GM21528 (cell line): ENCODE results near the gene ZSWIM6.

Experiments used
- ATAC-seq: cut with Tn5 transposase; IDR thresholded peaks from one replicate; pipeline ENCODE4 v1.9.1; 2021; ENCODE audit warnings: mild to moderate bottlenecking, moderate library complexity; ENCODE audit not compliant: unreplicated experiment, low FRiP score

ZSWIM6 gene

GRCh38 chr5:61523073-61523472, 191.0 kb downstream of the ZSWIM6 start:
- no peak for ATAC-seq

GRCh38 chr5:61523997-61524396, 191.9 kb downstream of the ZSWIM6 start:
- ATAC-seq, result no peak

GRCh38 chr5:61525512-61526206, 193.6 kb downstream of the ZSWIM6 start:
- ATAC-seq, result no peak

- no peak for ATAC-seq
These were observed 194.1 kb downstream of the ZSWIM6 start for GRCh38 chr5:61526207-61526519.

DNA sequence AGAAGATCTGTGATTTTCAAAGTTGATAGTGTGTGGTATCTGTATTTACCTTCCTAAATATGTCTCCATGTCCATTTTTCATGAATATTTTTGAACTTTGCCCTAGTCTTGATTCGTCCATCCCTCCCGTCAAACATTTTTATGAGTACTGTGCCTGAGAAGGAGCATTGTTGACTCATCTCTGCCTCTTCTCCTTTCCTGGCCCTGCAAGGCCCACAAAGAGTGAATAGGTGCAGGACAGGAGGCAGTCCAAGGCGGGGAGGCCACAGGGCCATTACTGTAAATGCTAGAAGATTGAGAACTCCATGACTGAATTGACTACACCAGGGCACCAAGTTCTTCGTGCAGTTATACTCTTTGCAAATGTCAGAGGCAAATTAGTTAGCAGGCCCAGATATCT, 200.9 kb downstream of the ZSWIM6 start:
- no peak for ATAC-seq

DNA sequence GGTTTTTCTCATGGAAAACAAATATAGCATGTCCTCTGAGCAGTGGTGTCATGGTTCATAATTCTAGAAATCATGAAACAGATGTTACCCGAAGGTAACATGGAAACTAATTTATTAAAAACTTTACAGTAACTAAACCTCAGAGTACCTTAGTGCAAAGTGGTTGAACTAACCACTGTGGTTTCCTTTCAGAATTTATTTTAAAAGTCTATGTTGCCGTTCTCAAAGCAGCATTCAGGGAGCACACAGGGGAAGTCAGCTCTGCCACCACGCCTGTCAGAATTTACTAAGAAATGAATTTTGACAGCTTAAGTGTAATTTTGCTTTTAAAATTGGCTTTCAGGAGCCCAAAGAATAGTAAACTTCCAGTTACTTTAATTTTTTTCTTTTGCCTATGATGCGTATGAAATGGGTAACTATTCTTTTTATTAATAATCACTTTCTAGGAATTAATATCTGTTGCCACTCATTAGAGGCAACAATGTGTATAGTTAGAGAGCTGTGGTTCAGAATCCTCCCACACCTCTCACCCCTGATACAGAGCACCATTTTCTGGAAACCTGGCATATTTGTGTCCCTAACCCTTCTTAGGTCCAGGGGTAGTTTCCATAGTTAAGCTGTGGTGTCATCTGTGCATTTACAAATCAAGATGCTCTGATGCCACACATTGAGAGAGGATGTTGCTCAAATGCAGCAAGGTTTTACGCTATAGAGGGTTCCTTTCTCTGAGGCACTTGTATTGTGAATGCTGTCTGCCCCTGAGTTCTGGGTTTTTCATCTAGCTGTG, 202.6 kb downstream of the ZSWIM6 start:
- ATAC-seq, result peak; percentile 92

DNA sequence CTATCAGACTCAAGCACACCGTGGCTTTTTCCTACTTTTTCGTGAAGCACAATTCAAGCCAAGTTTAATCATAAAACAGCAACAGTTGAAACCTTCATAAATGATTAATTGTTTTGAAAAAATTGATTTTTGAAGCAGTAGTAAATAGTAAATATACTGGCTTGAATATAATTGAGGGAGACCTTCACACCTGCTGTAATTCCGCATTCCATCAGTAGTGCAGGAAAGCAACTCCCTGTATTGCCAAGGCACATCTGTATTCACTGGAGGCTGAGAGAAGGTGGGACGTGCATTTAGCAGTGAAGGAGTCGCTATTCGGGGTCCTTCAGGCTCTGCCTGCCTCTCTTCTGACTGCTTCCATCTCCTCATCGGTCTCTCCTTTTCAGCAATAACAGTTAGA, 203.8 kb downstream of the ZSWIM6 start:
- no peak for ATAC-seq

DNA sequence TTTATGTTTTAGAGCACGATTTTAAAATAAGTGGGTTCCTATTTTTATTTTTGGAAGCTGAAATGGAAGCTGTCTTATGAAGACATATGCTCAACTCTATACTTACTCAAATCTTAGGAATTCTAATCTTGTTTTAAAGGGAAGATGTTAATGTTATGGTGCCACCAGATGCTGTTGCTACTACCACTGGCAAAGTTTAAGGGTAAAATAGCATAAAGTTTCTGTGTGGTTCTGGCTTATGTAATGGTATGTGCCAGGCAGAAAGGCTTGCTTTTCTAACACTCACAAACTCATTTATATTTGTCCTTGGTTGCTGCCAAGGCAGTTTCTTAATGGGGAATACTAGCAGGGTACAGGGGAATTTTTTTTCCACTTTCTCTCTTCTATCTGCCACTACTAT, 204.9 kb downstream of the ZSWIM6 start:
- ATAC-seq, result no peak

DNA sequence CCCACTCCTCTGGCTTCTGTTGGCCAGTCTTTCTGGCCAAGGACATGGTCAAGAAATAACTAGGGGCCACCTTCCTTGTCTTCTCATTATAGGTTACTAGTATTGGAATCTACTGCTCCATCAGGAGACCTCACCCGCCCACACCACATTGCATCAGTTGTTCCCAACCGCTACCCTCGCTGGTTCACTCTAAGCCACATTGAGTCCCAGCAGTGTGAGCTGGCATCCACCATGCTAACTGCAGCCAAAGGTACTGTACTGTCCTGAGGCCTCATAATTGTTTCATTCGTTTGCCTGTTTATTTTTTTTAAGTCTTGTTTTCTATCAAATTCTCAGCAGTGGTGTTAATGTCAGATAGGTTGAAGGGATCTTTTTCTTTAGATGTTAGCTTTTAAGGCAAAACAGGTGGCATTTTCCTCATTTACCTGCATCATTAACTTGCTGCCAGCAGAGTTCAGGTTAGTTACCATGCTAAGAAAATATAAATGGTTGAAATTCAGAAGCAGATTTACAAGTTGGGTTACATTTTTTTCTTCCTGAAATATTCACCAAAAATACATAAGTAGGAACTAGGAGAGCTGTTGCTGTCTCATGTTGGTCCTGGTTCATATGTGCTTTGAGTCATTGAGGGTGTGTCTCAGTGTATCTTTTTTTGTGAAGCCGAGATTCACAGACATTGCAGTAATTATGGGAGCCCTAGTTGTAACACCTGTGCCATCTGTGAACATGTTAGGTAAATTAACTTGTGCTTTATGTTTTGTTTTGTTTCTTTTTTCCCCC, 206.9 kb downstream of the ZSWIM6 start:
- ATAC-seq, result no peak

GRCh38 chr5:61549530-61549929, 217.5 kb downstream of the ZSWIM6 start:
- no peak for ATAC-seq

- no peak for ATAC-seq
These were observed 219.7 kb downstream of the ZSWIM6 start for GRCh38 chr5:61551637-61552313.

DNA sequence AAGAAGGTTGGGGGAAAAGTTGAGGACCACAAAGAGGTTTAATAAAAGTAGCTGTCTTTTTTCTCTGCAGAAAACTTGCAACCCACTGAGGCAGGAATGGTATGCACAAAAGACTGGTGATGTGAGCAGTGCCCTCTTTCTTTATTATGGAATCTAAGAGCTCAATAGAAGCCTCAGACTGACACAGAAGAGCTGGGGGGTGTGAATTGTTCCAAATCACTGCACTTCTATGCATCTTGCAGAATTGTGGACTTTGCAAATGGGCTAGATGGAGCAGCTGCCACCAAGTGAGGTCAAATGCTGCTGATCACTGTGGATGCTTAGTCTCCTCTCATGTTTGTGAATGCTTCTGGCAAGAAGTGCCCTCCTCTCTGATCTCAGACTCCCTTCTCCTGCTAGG, 227.1 kb downstream of the ZSWIM6 start:
- no peak for ATAC-seq

DNA sequence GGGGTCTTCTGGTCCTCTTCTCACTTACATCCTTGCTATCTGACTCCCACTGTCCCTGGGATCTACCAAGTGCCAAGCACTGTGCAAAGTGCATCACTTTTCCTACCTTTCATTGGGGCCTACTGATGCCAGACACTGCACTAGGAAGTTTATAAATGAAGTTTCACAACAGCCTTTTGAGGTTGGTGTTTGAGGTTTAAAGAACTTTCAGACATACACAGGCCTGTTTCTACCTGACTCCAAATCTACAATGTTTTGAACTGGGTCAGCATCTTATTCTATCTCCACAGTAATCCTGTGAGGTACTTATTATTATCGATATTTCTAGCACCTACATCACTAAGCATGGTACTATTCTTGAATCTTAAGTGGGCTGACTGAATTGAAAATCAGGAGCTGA, 227.7 kb downstream of the ZSWIM6 start:
- no peak for ATAC-seq

- no peak for ATAC-seq
These were observed 231.3 kb downstream of the ZSWIM6 start for GRCh38 chr5:61563401-61563800.

GRCh38 chr5:61567337-61567736, 235.3 kb downstream of the ZSWIM6 start:
- no peak for ATAC-seq

DNA sequence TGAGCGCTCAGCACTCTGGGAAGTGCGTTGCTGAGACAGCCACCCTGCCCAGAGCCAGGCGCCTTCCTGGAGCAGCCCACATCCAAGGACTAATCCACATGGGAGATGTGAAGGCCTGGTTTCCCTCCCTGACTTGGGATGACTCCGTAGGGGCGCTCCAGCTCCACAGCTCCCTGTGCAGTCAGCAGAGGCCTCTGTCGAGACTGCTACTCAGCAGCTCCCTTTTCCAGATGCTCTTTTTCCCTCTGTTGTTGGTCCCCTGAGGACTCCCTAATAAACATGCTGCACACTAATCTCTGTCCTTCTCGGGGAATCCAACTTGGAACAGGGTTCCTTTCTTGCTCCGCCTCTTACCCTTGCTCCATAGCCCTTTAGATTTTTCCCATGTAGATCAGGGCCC, 237.3 kb downstream of the ZSWIM6 start:
- ATAC-seq, result no peak

- ATAC-seq, result no peak
These were observed 238.7 kb downstream of the ZSWIM6 start for GRCh38 chr5:61570767-61571166.

DNA sequence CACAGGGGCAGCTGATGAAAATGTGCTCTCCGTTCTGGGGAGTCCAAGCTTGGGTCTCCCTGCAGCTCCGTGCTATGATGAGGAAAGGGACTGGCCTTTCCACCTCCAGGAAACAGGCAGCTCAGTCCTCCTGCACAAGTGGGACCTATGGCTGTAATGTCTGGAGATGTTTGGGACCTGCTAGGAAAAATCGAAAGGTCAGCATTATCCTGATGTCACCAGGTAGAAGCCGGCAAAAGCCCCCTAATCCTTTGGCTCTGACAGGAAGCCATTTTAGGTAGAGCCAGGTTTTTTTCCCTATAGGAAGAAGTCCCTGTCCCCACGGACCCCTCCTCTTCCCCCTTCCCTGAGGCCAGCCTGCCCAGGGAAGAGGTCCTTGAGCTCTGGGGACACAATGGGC, 240.9 kb downstream of the ZSWIM6 start:
- ATAC-seq, result no peak

- no peak for ATAC-seq
These were observed 243.0 kb downstream of the ZSWIM6 start for GRCh38 chr5:61575103-61575502.

GRCh38 chr5:61575581-61575980, 243.5 kb downstream of the ZSWIM6 start:
- ATAC-seq, result no peak

DNA sequence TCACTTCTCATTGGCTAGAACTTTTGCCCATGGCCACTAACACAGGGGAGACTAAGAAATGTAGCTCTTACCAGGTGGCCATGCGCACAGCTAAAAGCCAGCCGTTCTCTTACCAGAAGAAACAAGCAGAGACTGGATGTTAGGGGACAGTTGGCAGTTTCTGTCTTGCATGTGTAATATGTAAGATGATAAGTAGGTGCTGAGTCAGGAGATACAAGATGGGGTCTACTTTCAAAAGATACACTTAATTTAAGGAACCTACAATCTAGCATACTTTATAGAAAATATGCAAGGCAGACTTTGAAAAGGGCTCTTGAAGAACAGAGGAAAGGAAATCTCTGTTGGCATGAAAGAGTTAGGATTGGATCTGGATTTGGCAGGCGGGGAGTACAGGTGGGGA, 244.5 kb downstream of the ZSWIM6 start:
- no peak for ATAC-seq
